Endothelial cell of umbilical vein (primary cell): ENCODE measurements around the gene FAM3A. TPM values are rescaled to one million over a fixed set of nuclear protein-coding genes. Genes with fewer than 3 reads are reported as not detected.

Experiments
- BruUV-seq: library from RNA; stranded (reverse); fragments of 400-500 nt; replicated peaks from 2 replicates; lab custom pipeline; 2021; lab: Mats Ljungman, UMichigan
- CTCF ChIA-PET: fragments of 300-600, 350-600 bp; sonication (Branson Sonifier 250); formaldehyde crosslinking; loops from one replicate; lab custom pipeline; 2021; ENCODE audit warnings: antibody characterized with exemption, inconsistent platforms; lab: Charles Lee
- POLR2A ChIA-PET: fragments of 300-600, 350-600 bp; sonication (Branson Sonifier 250); formaldehyde crosslinking; loops from one replicate; lab custom pipeline; 2021; ENCODE audit warnings: antibody characterized with exemption, inconsistent platforms; lab: Charles Lee
- DNase-seq: peaks from one replicate; pipeline ENCODE4 v3.0.0-alpha.2; 2011; ENCODE audit warnings: low read depth, low spot score
- FAIRE-seq: peaks from 2 replicates; lab custom pipeline; 2011; peaks lifted over from hg19 to GRCh38; lab: Jason Lieb, UNC
- H2AFZ ChIP-seq: 2 replicates; pipeline ENCODE4 v1.6.0; 2012; ENCODE audit warnings: low read depth, low read length, control low read depth, inconsistent platforms
- H3K27ac ChIP-seq: 2 replicates; pipeline ENCODE4 v1.5.1; 2011; ENCODE audit warnings: low read depth, mild to moderate bottlenecking, control low read depth, low read length, moderate library complexity; ENCODE audit not compliant: insufficient read depth
- H3K27me3 ChIP-seq, 2 experiments: 2 replicates each; pipeline versions ENCODE4 v1.6.0 to v1.6.1; 2011; ENCODE audit warnings: low read length in 2 of 2, mixed read lengths in 1 of 2; ENCODE audit not compliant: control insufficient read depth in 2 of 2, insufficient read depth in 2 of 2
- H3K36me3 ChIP-seq, 2 experiments: 2 replicates in 1 of 2; 3 replicates in 1 of 2; pipeline ENCODE4 v1.5.1; 2011; ENCODE audit warnings: low read length in 2 of 2, mild to moderate bottlenecking in 1 of 2, moderate library complexity in 1 of 2; ENCODE audit not compliant: control insufficient read depth in 2 of 2, insufficient read depth in 2 of 2; ENCODE audit errors: extremely low read depth in 1 of 2
- H3K4me1 ChIP-seq: 3 replicates; pipeline ENCODE4 v1.5.1; 2011; ENCODE audit warnings: mild to moderate bottlenecking, low read length; ENCODE audit not compliant: control insufficient read depth, insufficient read depth; ENCODE audit errors: extremely low read depth
- H3K4me2 ChIP-seq: 2 replicates; pipeline ENCODE4 v1.6.1; 2011; ENCODE audit warnings: low read length, control low read depth, mixed read lengths; ENCODE audit not compliant: insufficient read depth
- H3K4me3 ChIP-seq, 3 experiments: fragments of 200-600 bp in 1 of 3; sonication (generic), shearing (Covaris generic) in 1 of 3; replicated peaks in 1 of 3; 2 replicates each; pipeline ENCODE4 v1.5.1; 2011 to 2016; ENCODE audit warnings: control low read depth in 3 of 3, low read length in 3 of 3, mild to moderate bottlenecking in 2 of 3, inconsistent platforms in 1 of 3, low read depth in 1 of 3, moderate library complexity in 1 of 3; ENCODE audit not compliant: insufficient read depth in 1 of 3
- H3K79me2 ChIP-seq: 2 replicates; pipeline ENCODE4 v1.6.0; 2012; ENCODE audit warnings: low read length, inconsistent platforms; ENCODE audit not compliant: control insufficient read depth, insufficient read depth
- H3K9ac ChIP-seq: replicated peaks from 2 replicates; pipeline ENCODE3; 2011; ENCODE audit warnings: low read length, control low read depth; ENCODE audit not compliant: insufficient read depth; ENCODE audit errors: extremely low read depth
- H3K9me1 ChIP-seq: replicated peaks from 3 replicates; pipeline ENCODE4 v1.6.0; 2011; ENCODE audit warnings: mild to moderate bottlenecking, low read length; ENCODE audit not compliant: control insufficient read depth, insufficient read depth; ENCODE audit errors: extremely low read depth
- H3K9me3 ChIP-seq: replicated peaks from 2 replicates; pipeline ENCODE4 v1.5.1; 2012; ENCODE audit warnings: low read length, inconsistent platforms; ENCODE audit not compliant: control insufficient read depth, insufficient read depth
- H4K20me1 ChIP-seq: replicated peaks from 2 replicates; pipeline ENCODE3; 2011; ENCODE audit warnings: mild to moderate bottlenecking, low read length; ENCODE audit not compliant: control insufficient read depth, insufficient read depth; ENCODE audit errors: extremely low read depth
- CTCF ChIP-seq, 2 donors: IDR thresholded peaks; 1 replicate in 1 of 2; 2 replicates in 1 of 2; pipeline ENCODE4 v1.5.1; 2011; ENCODE audit warnings: low read length in 2 of 2, mild to moderate bottlenecking in 2 of 2, moderate library complexity in 2 of 2, control low read depth in 1 of 2, inconsistent platforms in 1 of 2, low read depth in 1 of 2; ENCODE audit not compliant: insufficient read depth in 1 of 2; ENCODE audit errors: extremely low read depth in 1 of 2
- EZH2 ChIP-seq: IDR thresholded peaks from 2 replicates; pipeline ENCODE4 v1.6.1; 2012; ENCODE audit warnings: borderline replicate concordance, low read depth, mild to moderate bottlenecking, moderate library complexity, low read length, inconsistent platforms; ENCODE audit not compliant: severe bottlenecking
- FOS ChIP-seq: IDR thresholded peaks from 2 replicates; pipeline ENCODE4 v1.6.1; 2011; ENCODE audit warnings: mild to moderate bottlenecking, low read length, moderate library complexity, borderline replicate concordance; ENCODE audit not compliant: insufficient read depth
- GATA2 ChIP-seq: IDR thresholded peaks from 2 replicates; pipeline ENCODE4 v1.7.0; 2011; ENCODE audit warnings: low read depth, mild to moderate bottlenecking, moderate library complexity, mixed read lengths, low read length; ENCODE audit not compliant: insufficient read length, insufficient read depth
- JUN ChIP-seq: IDR thresholded peaks from 2 replicates; pipeline ENCODE4 v1.6.1; 2011; ENCODE audit warnings: borderline replicate concordance, low read depth; ENCODE audit not compliant: insufficient read length, insufficient read depth
- MYC ChIP-seq: IDR thresholded peaks from one replicate; pipeline ENCODE4 v1.6.1; 2011; ENCODE audit warnings: mild to moderate bottlenecking, low read depth, low read length
- POLR2A ChIP-seq: IDR thresholded peaks from 2 replicates; pipeline ENCODE4 v1.6.1; 2012; ENCODE audit warnings: low read depth, mild to moderate bottlenecking, control low read depth, low read length
- POLR2AphosphoS5 ChIP-seq: IDR thresholded peaks from 2 replicates; pipeline ENCODE4 v1.6.1; 2012; ENCODE audit warnings: low read depth, mild to moderate bottlenecking, control low read depth, low read length, moderate library complexity; ENCODE audit not compliant: insufficient read depth
- dilution Hi-C: fragments of 300-500 bp; cut with MboI; formaldehyde crosslinking; loops from one replicate; pipeline ENCODE4 v1.15.0; 2019; ENCODE audit warnings: low sequenced_read_pairs; ENCODE audit not compliant: extremely low pct_ligation_motif_present
- intact Hi-C: fragments of 100-400 bp; cut with micrococcal nuclease; formaldehyde crosslinking; loops from one replicate; pipeline ENCODE4 v1.10.0; 2022
- polyA plus RNA-seq, 4 experiments: library from polyadenylated mRNA; depleted of rRNA in 3 of 4; stranded (reverse) in 3 of 4; unstranded in 1 of 4; fragments of >200 nt; gene quantifications; 2 replicates each; pipeline versions ENCODE4 v1.2.1 to v1.2.3, GENCODE V29; 2011 to 2012; ENCODE audit warnings: missing spikeins in 1 of 4
- total RNA-seq: library from RNA; stranded (reverse); gene quantifications from 2 replicates; pipeline ENCODE4 v1.2.3, GENCODE V29; 2021
- TF ChIP-seq, protein P1 (sequence below): IDR thresholded peaks from 2 replicates; pipeline ENCODE4 v1.6.1; 2011; ENCODE audit not compliant: insufficient read depth, insufficient read length

FAM3A gene
- total and polyA plus RNA-seq, 2 donors (not counting 3 experiments of a cell fraction or from before 2014, with no cell fraction given): 32.0 to 42.9 TPM

DNA sequence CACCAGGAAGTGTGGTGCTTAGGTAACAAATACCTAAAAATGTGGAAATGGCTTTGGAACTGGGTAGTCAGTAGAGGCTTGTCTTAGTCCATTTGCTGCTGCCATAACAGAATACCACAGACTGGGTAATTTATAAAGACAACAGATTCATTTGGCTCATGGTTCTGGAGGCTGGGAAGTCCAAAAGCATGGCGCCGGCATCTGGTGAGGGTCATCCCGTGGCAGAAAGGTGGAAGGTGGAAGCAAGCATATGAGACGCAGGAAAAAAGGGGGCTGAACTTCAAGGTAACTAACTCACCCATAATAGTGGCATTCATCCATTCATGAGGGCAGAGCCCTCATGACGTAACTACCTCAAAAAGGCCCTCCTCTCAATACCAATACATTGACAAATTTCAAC is 6.6 kb downstream of the FAM3A start:
- Histone ChIP-seq H2AFZ (no peak overlapping the region), H3K79me2 (no peaks in the 10 kb centered on the region), H3K27ac (no peak overlapping the region), H3K4me1 (peaks cover 6% of the 10 kb centered on the region), H3K9me1 (no peaks in the 10 kb centered on the region), H3K36me3 (no peaks in the 10 kb centered on the region), H3K9me3 (no peaks in the 10 kb centered on the region), H4K20me1 (no peaks in the 10 kb centered on the region), H3K4me2 (no peak overlapping the region), H3K9ac (no peak overlapping the region), H3K4me3 (no peak overlapping the region), H3K27me3 (no peaks in the 10 kb centered on the region)
- no TSS peak for BruUV-seq
- no peak for TF ChIP-seq EZH2
- TF ChIP-seq, protein P1, sequence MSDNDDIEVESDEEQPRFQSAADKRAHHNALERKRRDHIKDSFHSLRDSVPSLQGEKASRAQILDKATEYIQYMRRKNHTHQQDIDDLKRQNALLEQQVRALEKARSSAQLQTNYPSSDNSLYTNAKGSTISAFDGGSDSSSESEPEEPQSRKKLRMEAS: no peak
- no peak for TF ChIP-seq GATA2
- no peak for TF ChIP-seq POLR2AphosphoS5
- TF ChIP-seq CTCF (IDR thresholded peaks at IDR 0.05; ENCODE audit: extremely low read depth in 1 of 2, insufficient read depth in 1 of 2, low read depth in 1 of 2, low read length in 2 of 2): no peak
- TF ChIP-seq MYC: no peak
- TF ChIP-seq POLR2A: no peak
- TF ChIP-seq JUN: no peak
- no peak for TF ChIP-seq FOS
- CTCF ChIA-PET: no interaction called here
- DNase-seq (no peak), FAIRE-seq (no peak)
- intact Hi-C loops (no loop called here), dilution Hi-C loops (no loop called here)
- POLR2A ChIA-PET: no interaction called here
